ENCODE results near the gene N4BP2L2.

GRCh38 chr13:32527151-32527550 is 11.4 kb downstream of the N4BP2L2 start:
- no peak for TF ChIP-seq POLR2AphosphoS5 (IDR thresholded peaks at IDR 0.05; ENCODE audit: insufficient read depth, low read depth, low read length)
- no peak for TF ChIP-seq POLR2A (IDR thresholded peaks at IDR 0.05; ENCODE audit: low read depth, low read length)
- no peak for TF ChIP-seq JUN (IDR thresholded peaks at IDR 0.05; ENCODE audit: borderline replicate concordance, insufficient read depth, insufficient read length, low read depth)
- no peak for TF ChIP-seq CTCF (IDR thresholded peaks at IDR 0.05; ENCODE audit: extremely low read depth in 1 of 2, insufficient read depth in 1 of 2, low read depth in 1 of 2, low read length in 2 of 2)
- TF ChIP-seq EZH2 (IDR thresholded peaks at IDR 0.05; ENCODE audit: borderline replicate concordance, low read depth, low read length, severe bottlenecking): no peak
